ENCODE data around the gene MSRB1.

DNA sequence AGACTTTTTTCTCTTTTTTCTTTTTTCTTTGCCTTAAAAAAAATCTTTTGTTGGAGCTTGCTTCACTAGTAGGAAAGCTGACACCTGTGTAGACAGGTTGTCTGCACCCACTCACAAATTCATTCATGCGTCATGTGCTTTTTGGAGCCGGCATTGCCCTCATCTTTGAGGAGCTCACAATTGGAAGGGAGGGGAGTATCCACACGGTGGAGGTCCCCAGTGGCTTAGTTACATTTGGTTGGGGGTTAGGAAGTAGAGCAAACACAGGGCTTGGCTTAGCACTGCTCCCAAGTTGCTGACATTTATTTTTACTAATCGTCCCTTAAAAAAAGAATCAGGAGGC, 52.3 kb downstream of the MSRB1 start:
- TF ChIP-seq POLR2A (IDR thresholded peaks at IDR 0.05) = no peak
- TF ChIP-seq, protein P1, sequence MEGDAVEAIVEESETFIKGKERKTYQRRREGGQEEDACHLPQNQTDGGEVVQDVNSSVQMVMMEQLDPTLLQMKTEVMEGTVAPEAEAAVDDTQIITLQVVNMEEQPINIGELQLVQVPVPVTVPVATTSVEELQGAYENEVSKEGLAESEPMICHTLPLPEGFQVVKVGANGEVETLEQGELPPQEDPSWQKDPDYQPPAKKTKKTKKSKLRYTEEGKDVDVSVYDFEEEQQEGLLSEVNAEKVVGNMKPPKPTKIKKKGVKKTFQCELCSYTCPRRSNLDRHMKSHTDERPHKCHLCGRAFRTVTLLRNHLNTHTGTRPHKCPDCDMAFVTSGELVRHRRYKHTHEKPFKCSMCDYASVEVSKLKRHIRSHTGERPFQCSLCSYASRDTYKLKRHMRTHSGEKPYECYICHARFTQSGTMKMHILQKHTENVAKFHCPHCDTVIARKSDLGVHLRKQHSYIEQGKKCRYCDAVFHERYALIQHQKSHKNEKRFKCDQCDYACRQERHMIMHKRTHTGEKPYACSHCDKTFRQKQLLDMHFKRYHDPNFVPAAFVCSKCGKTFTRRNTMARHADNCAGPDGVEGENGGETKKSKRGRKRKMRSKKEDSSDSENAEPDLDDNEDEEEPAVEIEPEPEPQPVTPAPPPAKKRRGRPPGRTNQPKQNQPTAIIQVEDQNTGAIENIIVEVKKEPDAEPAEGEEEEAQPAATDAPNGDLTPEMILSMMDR (IDR thresholded peaks at IDR 0.05) = no peak

Measured in stomach (tissue), 4 donors.